CD14-positive monocyte (primary cell): ENCODE measurements around the gene FLCN. TPM values are rescaled to one million over a fixed set of nuclear protein-coding genes. Genes with fewer than 3 reads are reported as not detected.

Experiments
- DNase-seq, 3 donors: peaks; one replicate each; pipeline ENCODE4 v3.0.0-alpha.2; 2011 to 2022
- H2AFZ ChIP-seq: 2 replicates; pipeline ENCODE4 v1.6.0; 2012; ENCODE audit warnings: mild to moderate bottlenecking, low read depth, low read length, inconsistent platforms; ENCODE audit not compliant: insufficient read depth, poor library complexity, severe bottlenecking
- H3K27ac ChIP-seq, 2 donors: 1 replicate in 1 of 2; 2 replicates in 1 of 2; pipeline ENCODE4 v1.5.1; 2012 to 2013; ENCODE audit warnings: low read length in 2 of 2, control low read depth in 1 of 2, inconsistent platforms in 1 of 2, low read depth in 1 of 2, mild to moderate bottlenecking in 1 of 2
- H3K27me3 ChIP-seq, 2 donors: one replicate each; pipeline versions ENCODE4 v1.6.0 to v1.6.1; 2011 to 2013; ENCODE audit warnings: low read length in 2 of 2; ENCODE audit not compliant: control insufficient read depth in 2 of 2, insufficient read depth in 2 of 2
- H3K36me3 ChIP-seq, 2 donors: replicated peaks in 1 of 2; 1 replicate in 1 of 2; 2 replicates in 1 of 2; pipeline versions ENCODE4 v1.5.1 to v1.6.1; 2012 to 2013; ENCODE audit warnings: low read length in 2 of 2, control low read depth in 1 of 2, inconsistent platforms in 1 of 2, mild to moderate bottlenecking in 1 of 2; ENCODE audit not compliant: insufficient read depth in 2 of 2, control insufficient read depth in 1 of 2
- H3K4me1 ChIP-seq, 2 donors: 1 replicate in 1 of 2; 2 replicates in 1 of 2; pipeline versions ENCODE4 v1.5.1 to v1.6.1; 2012 to 2013; ENCODE audit warnings: low read length in 2 of 2, control low read depth in 1 of 2, inconsistent platforms in 1 of 2, mild to moderate bottlenecking in 1 of 2, moderate library complexity in 1 of 2; ENCODE audit not compliant: insufficient read depth in 2 of 2, control insufficient read depth in 1 of 2
- H3K4me2 ChIP-seq: replicated peaks from 2 replicates; pipeline ENCODE3; 2012; ENCODE audit warnings: low read length, moderate library complexity, mild to moderate bottlenecking; ENCODE audit not compliant: poor library complexity, severe bottlenecking; ENCODE audit errors: extremely low read depth
- H3K4me3 ChIP-seq, 3 experiments: fragments of 200-600 bp in 1 of 3; sonication (generic) in 1 of 3; replicated peaks in 1 of 3; 1 replicate in 2 of 3; 2 replicates in 1 of 3; pipeline ENCODE4 v1.5.1; 2011 to 2013; ENCODE audit warnings: low read length in 3 of 3, mild to moderate bottlenecking in 3 of 3, control low read depth in 2 of 3, low read depth in 2 of 3, inconsistent platforms in 1 of 3, moderate library complexity in 1 of 3
- H3K79me2 ChIP-seq: 2 replicates; pipeline ENCODE4 v1.6.0; 2012; ENCODE audit warnings: mild to moderate bottlenecking, control low read depth, inconsistent platforms, low read length, moderate library complexity; ENCODE audit not compliant: insufficient read depth
- H3K9ac ChIP-seq: 2 replicates; pipeline ENCODE4 v1.6.0; 2017; ENCODE audit warnings: low read length, mild to moderate bottlenecking; ENCODE audit not compliant: insufficient read depth, poor library complexity, severe bottlenecking
- H3K9me3 ChIP-seq, 2 donors: replicated peaks in 1 of 2; 1 replicate in 1 of 2; 2 replicates in 1 of 2; pipeline versions ENCODE4 v1.5.1 to v1.6.1; 2012 to 2013; ENCODE audit warnings: low read length in 2 of 2, control low read depth in 1 of 2; ENCODE audit not compliant: control insufficient read depth in 1 of 2, insufficient read depth in 1 of 2
- H4K20me1 ChIP-seq: 2 replicates; pipeline ENCODE4 v1.6.0; 2012; ENCODE audit warnings: mild to moderate bottlenecking, low read length, control low read depth, moderate library complexity; ENCODE audit not compliant: insufficient read depth
- H3K27ac Mint-ChIP-seq, 7 donors: one replicate each; pipeline ENCODE4 v1.8.0; 2020; ENCODE audit warnings: mild to moderate bottlenecking in 7 of 7, mixed read lengths in 7 of 7, moderate library complexity in 6 of 7, inconsistent platforms in 2 of 7
- H3K27me3 Mint-ChIP-seq, 3 donors: one replicate each; pipeline ENCODE4 v1.8.0; 2021 to 2022; ENCODE audit warnings: low read depth in 3 of 3, mild to moderate bottlenecking in 3 of 3, mixed read lengths in 3 of 3, moderate library complexity in 3 of 3, inconsistent platforms in 1 of 3
- H3K36me3 Mint-ChIP-seq, 2 donors: one replicate each; pipeline ENCODE4 v1.8.0; 2020; ENCODE audit warnings: mixed read lengths in 2 of 2, inconsistent platforms in 1 of 2, mild to moderate bottlenecking in 1 of 2
- H3K4me1 Mint-ChIP-seq: one replicate; pipeline ENCODE4 v1.8.0; 2020; ENCODE audit warnings: mild to moderate bottlenecking, mixed read lengths
- H3K4me3 Mint-ChIP-seq, 2 donors: one replicate each; pipeline ENCODE4 v1.8.0; 2020; ENCODE audit warnings: mild to moderate bottlenecking in 2 of 2, mixed read lengths in 2 of 2, moderate library complexity in 1 of 2
- H3K9me3 Mint-ChIP-seq, 7 donors: one replicate each; pipeline ENCODE4 v1.8.0; 2020 to 2022; ENCODE audit warnings: mixed read lengths in 7 of 7, mild to moderate bottlenecking in 6 of 7, moderate library complexity in 6 of 7, inconsistent platforms in 2 of 7
- WGBS: methylation state at CpG from one replicate; pipeline ENCODE4 v1.1.5; 2013; ENCODE audit warnings: missing lambda C conversion rate; ENCODE audit not compliant: insufficient coverage; 5-methylcytosine and 5-hydroxymethylcytosine counted together
- intact Hi-C, 2 donors: fragments of 100-400 bp; cut with micrococcal nuclease; formaldehyde crosslinking; loops; one replicate each; pipeline versions ENCODE4 v1.15.0 to v1.15.1; 2023
- polyA plus RNA-seq, 3 donors: library from polyadenylated mRNA; depleted of rRNA in 1 of 3; unstranded in 2 of 3; stranded (reverse) in 1 of 3; fragments of 300-500 nt in 2 of 3; fragments of >200 nt in 1 of 3; fragmentation: Illumina TruSeq in 2 of 3; gene quantifications; 1 replicate in 2 of 3; 2 replicates in 1 of 3; pipeline ENCODE4 v1.2.3, GENCODE V29; 2012 to 2021
- TF ChIP-seq, protein P1 (sequence below): fragments of 200-600 bp; IDR thresholded peaks from one replicate; pipeline ENCODE4 v1.8.0; 2022; ENCODE audit warnings: antibody characterized with exemption, mild to moderate bottlenecking

The FLCN gene
- polyA plus RNA-seq, 3 donors, result 5.8 to 46.9 (median 8.0) TPM

DNA sequence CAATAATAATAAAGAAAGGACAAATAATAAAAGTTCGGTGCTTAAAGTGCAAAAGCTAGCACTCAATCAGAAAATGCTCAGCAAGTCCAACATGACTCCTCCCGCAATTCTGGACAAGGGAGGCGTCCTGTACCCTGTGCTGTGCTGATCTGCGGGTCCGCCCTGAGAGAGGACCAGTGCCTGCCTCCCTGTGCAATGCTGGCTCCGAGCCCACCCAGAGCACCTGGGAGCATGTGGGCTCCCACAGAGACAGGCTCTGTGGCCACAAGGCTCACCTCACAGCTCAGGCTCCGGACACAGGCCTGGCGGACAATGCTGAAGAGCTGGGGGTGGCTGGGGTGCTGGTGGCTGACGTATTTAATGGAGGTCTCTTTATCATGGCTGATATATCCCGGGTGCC lies 11.1 kb downstream of the FLCN start:
- no peak overlapping the region for H3K27ac Mint-ChIP-seq
- H3K4me3 ChIP-seq, result no peak overlapping the region

DNA sequence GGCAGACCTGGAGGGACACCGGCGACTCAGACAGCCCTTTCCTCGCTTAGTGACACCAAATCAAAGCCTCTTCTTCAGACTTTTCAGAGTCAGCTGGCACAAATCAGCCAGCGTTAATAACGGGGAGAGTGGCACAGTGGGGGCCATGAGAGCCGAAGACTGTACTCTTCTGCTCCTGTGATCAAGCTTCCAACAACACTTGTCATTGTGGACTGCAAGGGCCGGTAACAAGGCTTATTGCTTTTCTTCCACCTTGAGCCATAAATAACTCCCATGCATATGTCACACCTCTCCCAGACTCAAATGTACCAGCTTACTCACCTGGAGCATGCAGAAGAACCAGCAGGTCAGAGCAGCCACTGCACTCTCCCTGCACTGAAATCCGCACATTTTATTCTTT lies 12.8 kb downstream of the FLCN start:
- no peaks in the 10 kb centered on the region for H3K9me3 Mint-ChIP-seq
- Histone ChIP-seq H2AFZ (no peak overlapping the region), H3K4me2 (no peak overlapping the region), H3K4me1 (no peaks in the 10 kb centered on the region), H3K36me3 (peaks cover 95 to 100% of the 10 kb centered on the region in 2 donors), H3K79me2 (no peaks in the 10 kb centered on the region), H3K9ac (no peak overlapping the region), H4K20me1 (peaks cover 80% of the 10 kb centered on the region), H3K27ac (no peak overlapping the region), H3K4me3 (no peak overlapping the region), H3K27me3 (no peaks in the 10 kb centered on the region), H3K9me3 (no peaks in the 10 kb centered on the region)
- no peak overlapping the region for H3K4me3 Mint-ChIP-seq
- TF ChIP-seq, protein P1, sequence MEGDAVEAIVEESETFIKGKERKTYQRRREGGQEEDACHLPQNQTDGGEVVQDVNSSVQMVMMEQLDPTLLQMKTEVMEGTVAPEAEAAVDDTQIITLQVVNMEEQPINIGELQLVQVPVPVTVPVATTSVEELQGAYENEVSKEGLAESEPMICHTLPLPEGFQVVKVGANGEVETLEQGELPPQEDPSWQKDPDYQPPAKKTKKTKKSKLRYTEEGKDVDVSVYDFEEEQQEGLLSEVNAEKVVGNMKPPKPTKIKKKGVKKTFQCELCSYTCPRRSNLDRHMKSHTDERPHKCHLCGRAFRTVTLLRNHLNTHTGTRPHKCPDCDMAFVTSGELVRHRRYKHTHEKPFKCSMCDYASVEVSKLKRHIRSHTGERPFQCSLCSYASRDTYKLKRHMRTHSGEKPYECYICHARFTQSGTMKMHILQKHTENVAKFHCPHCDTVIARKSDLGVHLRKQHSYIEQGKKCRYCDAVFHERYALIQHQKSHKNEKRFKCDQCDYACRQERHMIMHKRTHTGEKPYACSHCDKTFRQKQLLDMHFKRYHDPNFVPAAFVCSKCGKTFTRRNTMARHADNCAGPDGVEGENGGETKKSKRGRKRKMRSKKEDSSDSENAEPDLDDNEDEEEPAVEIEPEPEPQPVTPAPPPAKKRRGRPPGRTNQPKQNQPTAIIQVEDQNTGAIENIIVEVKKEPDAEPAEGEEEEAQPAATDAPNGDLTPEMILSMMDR, result no peak
- DNase-seq, result no peak
- H3K4me1 Mint-ChIP-seq, result no peaks in the 10 kb centered on the region
- peaks cover 96 to 100% of the 10 kb centered on the region in 2 donors for H3K36me3 Mint-ChIP-seq
- H3K27ac Mint-ChIP-seq, result peak overlapping the region in 2 of 7 donors; percentile 8 to 30
- 88% methylated on average over 8 of the region's 8 CpGs for WGBS
- intact Hi-C loops, result no loop called here
- no peaks in the 10 kb centered on the region for H3K27me3 Mint-ChIP-seq

More for the DNA sequence above, 11.1 kb downstream of the FLCN start:
- Mint-ChIP-seq H3K9me3 (no peaks in the 10 kb centered on the region), H3K27me3 (no peaks in the 10 kb centered on the region), H3K4me1 (no peaks in the 10 kb centered on the region), H3K4me3 (no peak overlapping the region), H3K36me3 (peaks cover 98 to 100% of the 10 kb centered on the region in 2 donors)
- intact Hi-C loops, result loop anchor here in 1 of 2 donors (5.0 kb wide), 1 partner anchor 36 kb away; no protein-coding TSS in a partner anchor
- 97% methylated on average over 9 of the region's 10 CpGs for WGBS
- Histone ChIP-seq H3K4me1 (no peaks in the 10 kb centered on the region), H3K27me3 (no peaks in the 10 kb centered on the region), H3K9ac (no peak overlapping the region), H3K36me3 (peaks cover 98 to 100% of the 10 kb centered on the region in 2 donors), H3K27ac (no peak overlapping the region), H3K9me3 (no peaks in the 10 kb centered on the region), H3K79me2 (peaks cover under 1% of the 10 kb centered on the region), H3K4me2 (no peak overlapping the region), H2AFZ (no peak overlapping the region), H4K20me1 (peaks cover 84% of the 10 kb centered on the region)
- DNase-seq, result no peak
- TF ChIP-seq, protein P1, result no peak
